HG03520 (cell line): ENCODE measurements around the gene ZFYVE19.

Source experiments
- ATAC-seq: cut with Tn5 transposase; IDR thresholded peaks from one replicate; pipeline ENCODE4 v1.9.1; 2021; ENCODE audit warnings: mild to moderate bottlenecking, moderate library complexity; ENCODE audit not compliant: unreplicated experiment

Gene ZFYVE19

DNA sequence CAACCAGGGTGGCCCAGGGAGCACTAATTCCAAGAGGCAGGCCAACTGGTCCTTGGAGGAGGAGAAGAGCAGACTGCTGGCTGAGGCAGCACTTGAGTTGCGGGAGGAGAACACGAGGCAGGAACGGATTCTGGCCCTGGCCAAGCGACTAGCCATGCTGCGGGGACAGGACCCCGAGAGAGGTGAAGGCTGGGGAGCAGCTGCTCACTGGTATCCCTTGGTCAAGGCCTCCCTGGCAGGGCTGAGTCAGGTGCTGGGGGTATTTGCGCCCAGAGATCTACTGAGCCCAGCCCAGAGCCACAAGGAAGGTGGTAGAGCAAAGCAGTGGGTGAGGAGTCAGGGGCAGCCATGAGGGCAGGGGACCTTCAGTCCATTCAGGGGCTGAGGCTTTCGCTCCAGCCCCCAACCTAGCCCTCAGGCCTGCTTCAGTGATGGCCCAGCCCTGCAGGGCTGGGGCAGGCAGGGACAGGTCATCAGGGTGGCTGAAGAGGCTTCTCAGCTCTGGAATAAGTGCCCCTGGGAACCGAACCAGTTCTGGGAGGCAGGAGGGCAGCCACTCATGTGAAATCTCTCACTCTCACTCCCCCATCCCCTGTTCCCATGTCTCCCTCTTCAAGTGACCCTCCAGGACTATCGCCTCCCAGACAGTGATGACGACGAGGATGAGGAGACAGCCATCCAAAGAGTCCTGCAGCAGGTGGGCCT lies 6.0 kb downstream of the ZFYVE19 start:
- ATAC-seq = no peak

DNA sequence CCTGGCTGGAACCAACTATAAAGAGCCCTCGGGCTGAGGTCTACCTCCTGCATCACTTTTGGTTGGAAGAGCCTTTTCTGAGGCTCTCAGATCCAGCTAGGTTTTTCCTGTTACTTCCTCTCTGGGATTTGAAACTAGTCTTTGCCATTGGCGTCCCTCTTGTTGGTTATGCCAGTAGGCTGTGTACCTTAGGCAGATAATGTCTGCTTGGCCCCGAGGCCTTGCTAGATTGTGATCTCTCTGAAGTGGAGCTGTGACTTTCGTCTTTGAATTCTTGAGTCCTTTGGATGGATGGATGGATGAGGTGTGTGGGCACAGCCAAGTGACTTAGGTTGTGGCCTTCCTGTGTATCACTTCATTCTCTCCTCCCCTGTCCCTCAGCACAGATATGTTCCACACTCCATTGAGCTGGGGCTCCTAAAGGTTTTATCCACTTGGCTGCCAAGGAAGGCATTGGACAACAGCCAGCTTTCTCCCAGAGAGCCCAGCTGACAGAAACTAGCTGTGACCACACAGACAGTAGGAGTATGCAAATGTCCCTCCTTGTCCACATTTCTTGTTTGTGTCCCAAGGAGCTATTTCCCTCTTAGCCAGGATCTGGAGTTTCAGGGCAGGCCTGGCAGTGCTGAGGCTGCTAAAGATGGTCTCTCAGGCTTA lies 8.3 kb downstream of the ZFYVE19 start:
- ATAC-seq = no peak

DNA sequence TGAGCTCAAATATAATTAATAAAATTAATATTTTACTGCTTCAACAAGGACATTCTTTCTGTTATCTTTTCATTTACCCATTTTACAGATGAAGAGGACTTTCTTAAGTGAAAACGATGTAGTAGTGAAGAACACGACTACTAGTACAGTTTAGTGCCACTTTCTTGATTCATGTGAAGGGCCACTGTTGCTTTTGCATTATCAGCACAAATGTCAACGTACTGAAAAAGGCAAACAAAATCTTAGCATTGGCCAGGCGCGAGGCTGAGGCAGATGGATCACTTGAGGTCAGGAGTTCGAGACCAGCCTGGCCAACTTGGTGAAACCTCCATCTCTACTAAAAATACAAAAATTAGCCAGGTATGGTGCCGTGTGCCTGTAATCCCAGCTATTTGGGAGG lies 12.2 kb downstream of the ZFYVE19 start:
- ATAC-seq = no peak

DNA sequence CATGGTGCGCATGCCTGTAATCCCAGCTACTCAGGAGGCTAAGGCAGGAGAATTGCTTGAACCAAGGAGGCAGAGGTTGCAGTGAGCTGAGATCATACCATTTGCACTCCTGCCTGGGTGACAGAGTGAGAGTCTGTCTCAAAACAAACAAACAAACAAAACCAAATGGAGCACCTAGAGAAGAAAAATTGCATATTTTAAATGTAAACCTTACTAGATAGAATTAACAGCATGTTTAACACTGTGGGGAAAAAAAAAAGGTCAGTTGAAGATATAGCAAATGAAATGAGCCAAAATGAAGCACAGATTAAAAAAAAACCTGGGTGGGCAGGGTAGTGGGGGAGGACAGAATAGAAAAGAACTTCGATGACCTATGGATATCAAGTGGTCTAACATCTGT lies 14.3 kb downstream of the ZFYVE19 start:
- no peak for ATAC-seq

DNA sequence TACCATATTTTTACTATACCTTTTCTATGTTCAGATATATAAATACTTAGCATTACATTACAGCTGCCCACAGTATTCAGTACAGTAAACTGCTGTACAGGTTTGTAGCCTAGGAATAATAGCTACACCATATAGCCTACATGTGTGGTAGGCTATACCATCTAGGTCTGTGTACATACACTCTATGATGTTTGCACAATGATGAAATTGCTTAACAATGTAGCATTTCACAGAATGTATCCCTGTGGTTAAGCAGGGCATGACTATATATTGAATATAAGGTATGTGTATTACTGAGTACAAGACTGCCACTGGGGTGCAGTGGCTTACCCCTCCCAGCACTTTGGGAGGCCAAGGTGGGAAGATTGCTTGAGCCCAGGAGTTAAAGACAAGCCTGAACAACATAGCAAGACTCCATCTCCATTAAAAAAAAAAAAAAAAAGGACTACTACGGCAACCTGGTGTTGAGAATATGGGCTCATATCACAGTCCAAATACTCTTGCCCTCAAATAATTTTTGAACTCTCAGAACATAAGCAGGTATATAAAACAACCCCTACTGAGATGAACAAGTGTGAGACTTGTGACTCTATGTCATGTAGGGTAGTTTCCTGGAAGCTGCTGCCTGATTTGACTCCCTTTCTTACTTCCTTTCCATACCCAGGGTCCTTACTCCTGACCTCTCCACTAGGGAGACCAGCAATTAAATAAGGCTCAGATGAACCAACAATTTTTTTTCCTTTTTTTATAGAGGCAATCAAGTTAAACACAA lies 16.9 kb downstream of the ZFYVE19 start:
- no peak for ATAC-seq

GRCh38 chr15:40825661-40826422 lies 19.0 kb downstream of the ZFYVE19 start:
- ATAC-seq = no peak

DNA sequence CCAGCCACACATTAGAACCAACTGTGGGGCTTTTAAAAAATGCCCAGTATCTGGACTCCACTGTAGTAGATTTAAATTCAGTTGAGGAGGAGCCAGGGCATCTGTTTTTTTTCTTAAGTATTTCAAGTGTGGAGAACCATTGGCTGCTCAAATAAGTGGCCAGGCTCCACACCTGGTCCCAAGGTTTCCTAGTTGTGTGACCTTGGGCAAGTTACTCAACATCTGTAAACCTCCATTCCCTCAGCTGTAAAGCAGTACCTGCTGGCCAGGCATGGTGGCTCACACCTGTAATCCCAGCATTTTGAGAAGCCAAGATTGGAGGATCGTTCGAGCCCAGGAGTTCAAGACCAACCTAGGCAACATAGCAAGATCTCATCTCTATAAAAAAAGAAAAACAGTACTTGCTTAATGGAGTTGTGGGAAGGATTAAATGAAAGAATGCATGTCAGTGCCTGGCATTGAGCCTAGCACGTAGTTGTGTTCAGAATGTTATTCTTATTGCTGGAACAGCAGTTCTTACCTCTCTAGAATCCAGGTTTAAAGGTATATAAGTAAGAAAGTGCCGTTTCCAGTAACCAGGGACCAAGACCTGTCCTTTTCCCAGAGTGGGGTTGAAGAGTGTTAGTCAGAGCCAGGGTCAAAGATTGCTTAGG lies 19.7 kb downstream of the ZFYVE19 start:
- ATAC-seq = no peak

DNA sequence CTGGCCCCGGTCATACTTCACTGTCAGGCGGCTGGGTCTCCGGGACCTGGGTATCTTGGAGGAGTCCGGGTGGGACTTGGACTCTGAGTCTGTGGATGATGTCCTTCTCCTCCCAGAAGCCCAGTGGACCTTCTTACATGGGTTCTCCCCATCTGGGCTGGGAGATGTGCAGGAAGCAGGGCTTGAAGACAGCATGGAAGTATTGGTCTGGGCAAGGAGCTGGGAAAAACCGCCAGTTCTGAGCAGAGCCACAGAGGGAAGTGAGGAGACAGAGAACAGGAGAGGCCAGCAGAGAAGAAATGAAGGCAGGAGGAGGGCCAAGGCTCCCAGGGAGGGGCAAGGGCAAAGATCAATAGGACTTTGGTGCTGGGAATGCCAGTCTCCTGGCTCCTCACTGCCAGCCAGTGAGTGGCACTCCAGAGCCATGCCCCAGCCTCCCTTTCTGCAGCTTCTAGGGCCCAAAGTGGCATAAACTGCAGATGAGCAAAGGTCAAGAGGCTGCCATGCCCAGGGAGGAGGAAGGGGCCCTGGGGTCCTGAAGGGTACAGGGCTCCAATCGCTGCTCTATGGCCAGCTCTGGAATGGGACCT lies 21.7 kb downstream of the ZFYVE19 start, which contains the start of gene PPP1R14D:
Gene PPP1R14D, minus strand, starts transcription at position 262 of the 590 bp plus-strand sequence. Its CDS starts 67 bp downstream, at position 195.
- ATAC-seq = no peak

GRCh38 chr15:40829115-40829514 lies 22.2 kb downstream of the ZFYVE19 start:
- no peak for ATAC-seq

DNA sequence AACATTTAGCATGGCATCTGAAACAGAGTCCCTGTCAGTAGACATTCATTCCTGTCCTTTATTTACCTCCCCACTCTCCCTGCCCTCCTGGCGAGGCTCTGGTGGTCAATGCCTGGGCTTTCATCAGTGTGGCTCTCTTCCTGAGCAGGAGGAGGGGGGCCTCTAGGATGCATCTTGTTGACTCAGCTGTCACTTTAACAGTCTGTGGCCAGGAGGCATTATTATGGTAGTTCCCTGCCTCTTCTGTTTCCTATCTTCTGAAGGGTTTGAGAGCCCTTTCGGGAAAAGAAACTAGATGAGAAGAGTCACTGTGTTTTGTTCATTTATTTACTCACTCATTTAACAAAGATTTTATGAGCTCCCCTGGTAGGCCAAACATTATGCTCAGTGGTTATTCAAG lies 24.0 kb downstream of the ZFYVE19 start:
- no peak for ATAC-seq

GRCh38 chr15:40831861-40832260 lies 25.0 kb downstream of the ZFYVE19 start:
- no peak for ATAC-seq

GRCh38 chr15:40832903-40833302 lies 26.0 kb downstream of the ZFYVE19 start:
- ATAC-seq = no peak

DNA sequence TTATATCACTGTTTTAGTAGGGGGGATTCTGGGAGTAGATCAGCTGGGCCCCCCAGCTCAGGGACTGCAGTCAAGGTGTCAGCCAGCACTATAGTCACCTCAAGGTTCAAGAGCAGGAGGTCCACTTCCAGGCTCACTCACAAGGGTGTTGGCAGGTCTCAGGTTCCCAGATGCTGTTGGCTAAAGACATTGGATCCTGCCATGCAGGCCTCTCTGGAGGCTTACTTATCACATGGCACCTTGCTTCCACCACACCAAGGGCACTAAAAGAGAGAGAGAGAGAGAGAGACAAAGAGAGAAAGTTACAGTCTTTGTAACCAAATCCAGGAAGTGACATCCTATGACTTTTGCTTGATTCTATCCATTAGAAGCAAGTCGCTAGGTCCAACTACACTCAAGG lies 29.1 kb downstream of the ZFYVE19 start:
- no peak for ATAC-seq

GRCh38 chr15:40838756-40839155 lies 31.9 kb downstream of the ZFYVE19 start:
- ATAC-seq = no peak

DNA sequence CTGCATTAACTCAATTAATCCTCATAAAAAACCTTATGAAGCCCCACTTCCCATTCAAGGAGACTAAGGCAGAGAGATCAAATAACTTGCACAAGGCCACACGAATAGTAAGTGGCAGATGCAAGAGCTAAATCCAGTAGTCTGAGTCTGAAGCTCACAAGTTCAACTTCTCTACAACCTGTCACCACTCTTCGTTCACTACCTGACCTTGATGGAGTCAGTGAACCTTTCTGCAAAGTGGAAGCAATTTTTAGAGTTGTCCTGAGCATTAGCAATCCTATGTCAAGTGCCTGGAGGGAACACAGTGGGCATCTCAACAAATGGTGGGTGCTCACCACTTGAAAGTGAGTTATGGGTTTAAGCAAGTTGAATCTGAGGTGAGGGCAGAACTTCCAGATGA lies 34.9 kb downstream of the ZFYVE19 start:
- no peak for ATAC-seq

DNA sequence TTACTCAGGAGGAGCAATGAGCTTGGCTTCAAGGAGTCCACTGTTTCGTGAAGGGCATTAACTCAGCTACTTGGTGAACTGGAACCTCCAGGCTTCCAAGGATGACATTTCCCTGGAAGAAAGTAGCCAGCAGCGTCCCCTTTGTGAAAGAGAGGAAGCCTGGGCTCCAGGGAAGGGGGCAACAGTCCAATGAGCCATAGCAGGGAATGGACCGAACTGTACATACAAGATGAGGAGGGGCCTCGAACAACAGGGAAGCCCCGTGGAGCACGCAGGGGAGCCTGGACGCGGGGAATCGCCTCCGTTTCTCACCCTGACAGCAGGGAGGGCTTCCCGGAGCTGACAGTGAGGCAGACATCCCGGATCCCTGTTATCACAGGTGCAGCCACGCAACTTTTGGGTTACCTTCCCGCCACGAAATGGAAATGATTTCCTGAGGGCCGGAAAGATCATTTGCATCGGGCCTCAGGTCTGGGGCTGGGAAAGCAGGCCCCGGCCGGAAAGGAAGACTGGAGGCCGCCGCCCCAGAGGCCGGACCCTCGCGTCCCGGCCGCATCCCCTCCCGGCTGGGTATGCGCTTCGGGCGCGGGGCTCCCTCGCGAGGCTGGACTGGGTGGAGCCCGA lies 36.5 kb downstream of the ZFYVE19 start:
- ATAC-seq = no peak

GRCh38 chr15:40843885-40844695 lies 37.2 kb downstream of the ZFYVE19 start, which contains the start of gene SPINT1:
Gene SPINT1, plus strand, starts transcription at chr15:40844048. Its CDS starts 507 bp downstream, at chr15:40844555.
- ATAC-seq = no peak

DNA sequence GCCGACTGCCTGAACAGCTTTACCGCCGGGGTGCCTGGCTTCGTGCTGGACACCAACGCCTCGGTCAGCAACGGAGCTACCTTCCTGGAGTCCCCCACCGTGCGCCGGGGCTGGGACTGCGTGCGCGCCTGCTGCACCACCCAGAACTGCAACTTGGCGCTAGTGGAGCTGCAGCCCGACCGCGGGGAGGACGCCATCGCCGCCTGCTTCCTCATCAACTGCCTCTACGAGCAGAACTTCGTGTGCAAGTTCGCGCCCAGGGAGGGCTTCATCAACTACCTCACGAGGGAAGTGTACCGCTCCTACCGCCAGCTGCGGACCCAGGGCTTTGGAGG lies 37.8 kb downstream of the ZFYVE19 start:
- ATAC-seq = no peak

DNA sequence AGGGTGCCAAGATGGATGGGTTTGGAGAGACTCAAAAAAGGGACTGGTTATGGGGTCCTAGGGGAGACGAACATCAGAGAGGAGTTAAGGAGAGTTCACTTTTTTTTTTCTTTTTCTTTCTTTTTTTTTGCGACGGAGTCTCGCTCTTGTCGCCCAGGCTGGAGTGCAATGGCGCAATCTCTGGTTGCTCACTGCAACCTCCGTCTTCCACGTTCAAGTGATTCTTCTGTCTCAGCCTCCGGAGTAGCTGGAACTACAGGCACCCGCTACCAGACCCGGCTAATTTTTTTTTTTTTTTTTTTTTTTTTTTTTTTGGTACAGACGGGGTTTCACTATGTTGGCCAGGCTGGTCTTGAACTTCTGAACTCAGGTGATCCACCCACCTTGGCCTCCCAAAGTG lies 38.1 kb downstream of the ZFYVE19 start:
- ATAC-seq = no peak
